BJ (cell line): ENCODE data around the gene MAPKAP1. TPM values are rescaled to one million over a fixed set of nuclear protein-coding genes. Genes with fewer than 3 reads are reported as not detected.

Source experiments
- CTCF ChIA-PET: fragments of 350-600 bp; formaldehyde crosslinking; extraction: SDS; loops from one replicate; lab custom pipeline; 2021; ENCODE audit warnings: antibody characterized with exemption, inconsistent platforms; lab: Yijun Ruan, JAX
- POLR2A ChIA-PET: fragments of 300-600 bp; sonication (Branson Sonifier 250); formaldehyde crosslinking; extraction: SDS; loops from one replicate; lab custom pipeline; 2021; ENCODE audit warnings: antibody characterized with exemption; lab: Charles Lee
- DNase-seq: peaks from one replicate; pipeline ENCODE4 v3.0.0-alpha.2; 2011; ENCODE audit warnings: low read depth
- H3K27me3 ChIP-seq: 2 replicates; pipeline ENCODE4 v1.6.0; 2011; ENCODE audit warnings: low read length; ENCODE audit not compliant: control insufficient read depth, insufficient read depth
- H3K36me3 ChIP-seq: 2 replicates; pipeline ENCODE4 v1.5.1; 2011; ENCODE audit warnings: low read length; ENCODE audit not compliant: control insufficient read depth, insufficient read depth
- H3K4me3 ChIP-seq: 2 replicates; pipeline ENCODE4 v1.5.1; 2011; ENCODE audit warnings: low read depth, mild to moderate bottlenecking, control low read depth, low read length
- polyA plus RNA-seq: library from polyadenylated mRNA; depleted of rRNA; stranded (reverse); fragments of >200 nt; gene quantifications from 2 replicates; pipeline ENCODE4 v1.2.3, GENCODE V29; 2011
- TF ChIP-seq, protein P1 (sequence below): IDR thresholded peaks from 2 replicates; pipeline ENCODE4 v1.5.1; 2011; ENCODE audit warnings: low read depth, mild to moderate bottlenecking, control low read depth, inconsistent platforms, low read length, moderate library complexity; ENCODE audit not compliant: insufficient read depth

Gene MAPKAP1
- polyA plus RNA-seq, 1 experiment, result 113 TPM

DNA sequence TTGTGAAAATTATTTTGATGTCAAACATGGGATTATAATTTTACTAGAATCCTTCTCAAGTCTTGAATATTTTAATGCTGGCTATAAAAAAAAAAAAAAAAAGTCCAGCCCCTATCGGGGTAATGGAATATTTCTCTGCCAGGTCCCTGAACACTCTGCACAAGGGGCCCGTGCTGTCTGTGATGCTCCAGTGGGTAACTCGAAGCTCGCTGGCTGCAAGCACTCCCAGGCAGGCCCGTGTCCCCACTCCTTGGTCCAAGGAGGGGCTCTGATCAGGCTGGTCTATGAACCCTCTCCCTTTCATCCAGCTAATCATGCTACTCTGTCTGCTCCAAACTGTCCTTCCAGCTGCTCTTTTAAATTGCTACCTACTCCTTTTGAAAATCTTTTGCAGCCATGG, 264.6 kb downstream of the MAPKAP1 start:
- peaks cover 16% of the 10 kb centered on the region for H3K36me3 ChIP-seq
- CTCF ChIA-PET, result interaction anchor here (0.6 to 0.7 kb wide), 2 partner anchors 13 to 15 kb away, joined by 3 read pairs; no protein-coding TSS in a partner anchor
- TF ChIP-seq, protein P1, sequence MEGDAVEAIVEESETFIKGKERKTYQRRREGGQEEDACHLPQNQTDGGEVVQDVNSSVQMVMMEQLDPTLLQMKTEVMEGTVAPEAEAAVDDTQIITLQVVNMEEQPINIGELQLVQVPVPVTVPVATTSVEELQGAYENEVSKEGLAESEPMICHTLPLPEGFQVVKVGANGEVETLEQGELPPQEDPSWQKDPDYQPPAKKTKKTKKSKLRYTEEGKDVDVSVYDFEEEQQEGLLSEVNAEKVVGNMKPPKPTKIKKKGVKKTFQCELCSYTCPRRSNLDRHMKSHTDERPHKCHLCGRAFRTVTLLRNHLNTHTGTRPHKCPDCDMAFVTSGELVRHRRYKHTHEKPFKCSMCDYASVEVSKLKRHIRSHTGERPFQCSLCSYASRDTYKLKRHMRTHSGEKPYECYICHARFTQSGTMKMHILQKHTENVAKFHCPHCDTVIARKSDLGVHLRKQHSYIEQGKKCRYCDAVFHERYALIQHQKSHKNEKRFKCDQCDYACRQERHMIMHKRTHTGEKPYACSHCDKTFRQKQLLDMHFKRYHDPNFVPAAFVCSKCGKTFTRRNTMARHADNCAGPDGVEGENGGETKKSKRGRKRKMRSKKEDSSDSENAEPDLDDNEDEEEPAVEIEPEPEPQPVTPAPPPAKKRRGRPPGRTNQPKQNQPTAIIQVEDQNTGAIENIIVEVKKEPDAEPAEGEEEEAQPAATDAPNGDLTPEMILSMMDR, result no peak
- DNase-seq, result no peak
- no peaks in the 10 kb centered on the region for H3K27me3 ChIP-seq
- POLR2A ChIA-PET, result no interaction called here
- H3K4me3 ChIP-seq, result no peak overlapping the region

DNA sequence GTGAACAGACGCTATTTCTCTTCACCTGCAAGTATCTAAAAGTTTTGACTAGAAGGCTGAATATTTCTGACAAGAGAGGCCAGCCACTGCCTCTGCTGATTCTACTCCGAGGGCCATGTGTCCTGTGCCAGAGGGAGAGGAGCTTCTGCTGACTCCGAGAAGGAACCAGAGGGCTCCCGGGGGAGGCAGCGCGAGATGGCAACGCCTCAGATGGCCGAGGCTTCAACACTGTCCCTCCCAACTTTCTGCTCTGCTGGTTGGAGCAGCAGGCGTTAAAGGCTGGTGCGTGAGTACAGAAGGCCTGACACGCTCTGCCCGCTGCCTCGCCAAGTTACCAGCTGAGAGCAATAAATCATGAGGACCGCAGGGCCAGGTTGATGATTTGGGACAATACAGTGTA, 266.6 kb downstream of the MAPKAP1 start:
- Histone ChIP-seq H3K36me3 (peaks cover 16% of the 10 kb centered on the region), H3K4me3 (no peak overlapping the region), H3K27me3 (no peaks in the 10 kb centered on the region)
- DNase-seq, result no peak
- TF ChIP-seq, protein P1, result no peak
- ChIA-PET CTCF (no interaction called here), POLR2A (no interaction called here)

GRCh38 chr9:125439434-125440272, 267.4 kb downstream of the MAPKAP1 start:
- Histone ChIP-seq H3K36me3 (peaks cover 16% of the 10 kb centered on the region), H3K27me3 (no peaks in the 10 kb centered on the region), H3K4me3 (no peak overlapping the region)
- TF ChIP-seq, protein P1, result no peak
- ChIA-PET CTCF (no interaction called here), POLR2A (no interaction called here)
- no peak for DNase-seq

DNA sequence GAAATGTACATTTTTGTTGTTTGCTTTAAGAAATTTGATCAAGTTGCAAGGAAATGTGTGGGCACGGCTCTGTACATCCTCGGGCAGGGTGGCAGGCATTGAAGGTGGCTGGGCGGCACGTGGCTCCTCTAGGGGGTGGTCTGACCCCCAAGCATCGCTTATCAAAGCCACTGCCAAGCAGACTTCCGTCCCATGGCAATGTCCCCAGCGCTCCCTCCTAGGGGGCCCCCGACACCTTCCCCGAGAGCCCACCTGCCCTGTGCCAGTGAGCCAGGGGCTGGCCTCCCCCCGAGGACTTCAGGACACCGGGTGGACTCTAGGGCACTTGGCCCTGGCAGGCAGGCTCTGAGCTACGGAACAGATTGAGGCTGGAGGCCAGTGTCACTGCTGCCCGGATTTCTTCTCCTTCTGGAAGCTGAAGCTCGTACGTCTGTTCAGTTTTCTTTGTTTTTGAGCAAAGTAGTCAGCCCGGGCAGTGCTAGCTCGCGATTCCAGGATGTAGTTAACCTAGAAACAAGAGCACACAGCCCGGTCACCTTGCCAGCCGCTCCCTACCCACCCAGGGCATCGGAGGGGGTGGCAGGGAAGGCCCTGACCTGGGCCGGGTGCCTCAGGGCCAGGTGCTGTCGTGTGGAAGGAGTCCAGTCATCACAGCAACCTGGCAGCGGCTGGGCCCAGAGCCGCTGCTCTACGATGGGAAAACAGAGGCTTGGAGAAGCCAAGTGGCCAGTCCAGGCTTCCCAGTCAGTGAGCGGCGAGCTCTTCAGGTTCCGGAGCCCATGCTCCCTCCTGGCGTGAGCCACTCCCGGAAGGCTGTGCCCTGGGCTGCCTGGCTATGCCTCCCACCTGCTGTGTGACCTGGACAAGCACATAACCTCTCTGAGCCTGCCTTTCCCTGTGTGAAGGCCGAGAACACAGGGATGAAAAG, 268.2 kb downstream of the MAPKAP1 start:
- Histone ChIP-seq H3K36me3 (peaks cover 13% of the 10 kb centered on the region), H3K27me3 (no peaks in the 10 kb centered on the region), H3K4me3 (no peak overlapping the region)
- no peak for DNase-seq
- TF ChIP-seq, protein P1, result no peak
- CTCF ChIA-PET, result no interaction called here
- POLR2A ChIA-PET, result no interaction called here

GRCh38 chr9:125437771-125438221, 269.2 kb downstream of the MAPKAP1 start:
- H3K27me3 ChIP-seq, result no peaks in the 10 kb centered on the region
- CTCF ChIA-PET, result no interaction called here
- POLR2A ChIA-PET, result no interaction called here
- no peak overlapping the region for H3K4me3 ChIP-seq
- TF ChIP-seq, protein P1, result no peak
- peaks cover 13% of the 10 kb centered on the region for H3K36me3 ChIP-seq
- DNase-seq, result no peak
